Mesangial cell (primary cell): ENCODE measurements around the gene SCGB3A2. TPM values are rescaled to one million over a fixed set of nuclear protein-coding genes. Genes with fewer than 3 reads are reported as not detected.

Experiments used
- total RNA-seq: library from RNA; depleted of rRNA; stranded (reverse); fragments of >200 nt; gene quantifications from 2 replicates; pipeline ENCODE4 v1.2.3, GENCODE V29; 2015

The SCGB3A2 gene
- not detected in 2 replicates for total RNA-seq

GRCh38 chr5:147878066-147878759 lies at the start of gene SCGB3A2:
Gene SCGB3A2 (plus strand): TSS chr5:147878711. CDS start chr5:147878804, 93 bp downstream.

GRCh38 chr5:147831465-147831864 lies 47.0 kb upstream of the SCGB3A2 start, which contains the start of gene SPINK1:
Gene SPINK1 (minus strand): TSS chr5:147831671. CDS start chr5:147831577, 94 bp downstream.

GRCh38 chr5:147906326-147907095 lies 28.0 kb downstream of the SCGB3A2 start, which contains the start of gene C5orf46:
Gene C5orf46 (minus strand): TSS chr5:147906538. CDS start chr5:147906501, 37 bp downstream.

Other genes starting within 250 kb of the SCGB3A2 start
- 0.25 and 0.65 TPM in 2 replicates for gene JAKMIP2, start 96.0 kb upstream of the SCGB3A2 start, total RNA-seq
- gene SPINK1, start 47.0 kb upstream of the SCGB3A2 start, total RNA-seq, result not detected in 2 replicates
- gene C5orf46, start 27.8 kb downstream of the SCGB3A2 start, total RNA-seq, result 0.63 and 1.1 TPM in 2 replicates
- not detected in 2 replicates for gene SPINK5, start 185.3 kb downstream of the SCGB3A2 start, total RNA-seq